Neural progenitor cell (in vitro differentiated cells): ENCODE results near the gene HMGB3. TPM values are rescaled to one million over a fixed set of nuclear protein-coding genes. Genes with fewer than 3 reads are reported as not detected.

ENCODE experiments used
- DNase-seq: peaks from one replicate; pipeline ENCODE4 v3.0.0-alpha.2; 2016; ENCODE audit warnings: low spot score
- H2AFZ ChIP-seq: fragments of 200-600 bp; sonication (generic); replicated peaks from 2 replicates; pipeline ENCODE4 v1.6.1; 2016; ENCODE audit warnings: antibody characterized with exemption
- H3F3A ChIP-seq: fragments of 200-600 bp; sonication (generic); 2 replicates; pipeline ENCODE4 v1.6.1; 2016; ENCODE audit warnings: antibody characterized with exemption, low read depth
- H3K27ac ChIP-seq: fragments of 200-600 bp; sonication (generic); 2 replicates; pipeline ENCODE4 v1.5.1; 2016; ENCODE audit warnings: mild to moderate bottlenecking
- H3K27me3 ChIP-seq: fragments of 200-600 bp; sonication (generic); 2 replicates; pipeline ENCODE4 v1.6.1; 2016; ENCODE audit warnings: mild to moderate bottlenecking, moderate library complexity
- H3K36me3 ChIP-seq: fragments of 200-600 bp; sonication (generic); 2 replicates; pipeline ENCODE4 v1.5.1; 2016
- H3K4me1 ChIP-seq: fragments of 200-600 bp; sonication (generic); 2 replicates; pipeline ENCODE4 v1.6.1; 2016; ENCODE audit warnings: mixed run types
- H3K4me2 ChIP-seq: fragments of 200-600 bp; sonication (generic); 2 replicates; pipeline ENCODE4 v1.6.1; 2016
- H3K4me3 ChIP-seq: fragments of 200-600 bp; sonication (generic); 2 replicates; pipeline ENCODE4 v1.5.1; 2016
- H3K79me2 ChIP-seq: fragments of 200-600 bp; sonication (generic); 2 replicates; pipeline ENCODE4 v1.6.1; 2016; ENCODE audit warnings: low read depth
- H3K9ac ChIP-seq: fragments of 200-600 bp; sonication (generic); 2 replicates; pipeline ENCODE4 v1.6.1; 2016
- H3K9me3 ChIP-seq: fragments of 200-600 bp; sonication (generic); 2 replicates; pipeline ENCODE4 v1.5.1; 2016; ENCODE audit warnings: low read depth
- H4K20me1 ChIP-seq: fragments of 200-600 bp; sonication (generic); 2 replicates; pipeline ENCODE4 v1.6.1; 2016; ENCODE audit warnings: low read depth
- H3K27ac Mint-ChIP-seq: 3 replicates; pipeline ENCODE4 v1.8.0; 2021; ENCODE audit warnings: mixed read lengths
- H3K27me3 Mint-ChIP-seq: 2 replicates; pipeline ENCODE4 v1.8.0; 2022; ENCODE audit warnings: low read depth, mild to moderate bottlenecking, inconsistent platforms, moderate library complexity, mixed read lengths; ENCODE audit not compliant: insufficient read depth
- H3K36me3 Mint-ChIP-seq: 3 replicates; pipeline ENCODE4 v1.8.0; 2021; ENCODE audit warnings: mixed read lengths
- H3K4me1 Mint-ChIP-seq: 3 replicates; pipeline ENCODE4 v1.8.0; 2021; ENCODE audit warnings: mixed read lengths
- H3K4me3 Mint-ChIP-seq: 3 replicates; pipeline ENCODE4 v1.8.0; 2021; ENCODE audit warnings: mild to moderate bottlenecking, moderate library complexity, mixed read lengths
- H3K9me3 Mint-ChIP-seq: 3 replicates; pipeline ENCODE4 v1.8.0; 2020; ENCODE audit warnings: mixed read lengths
- EZH2 ChIP-seq: fragments of 200-600 bp; sonication (generic); IDR thresholded peaks from 2 replicates; pipeline ENCODE4 v1.6.1; 2017; ENCODE audit warnings: antibody characterized with exemption, mild to moderate bottlenecking, moderate library complexity
- EZH2phosphoT487 ChIP-seq: fragments of 200-600 bp; sonication (generic); IDR thresholded peaks from 2 replicates; pipeline ENCODE4 v1.6.1; 2017; ENCODE audit warnings: antibody characterized with exemption
- total RNA-seq: library from RNA; depleted of rRNA; stranded (reverse); fragments of >200 nt; gene quantifications from 2 replicates; pipeline ENCODE4 v1.2.3, GENCODE V29; 2015; ENCODE audit warnings: low replicate concordance
- TF ChIP-seq, protein P1 (sequence below): fragments of 200-600 bp; sonication (generic); IDR thresholded peaks from 2 replicates; pipeline ENCODE4 v1.5.1; 2017; ENCODE audit warnings: antibody characterized with exemption, mild to moderate bottlenecking

The HMGB3 gene
- total RNA-seq, 1 donor from 2014 or later: 187 TPM

DNA sequence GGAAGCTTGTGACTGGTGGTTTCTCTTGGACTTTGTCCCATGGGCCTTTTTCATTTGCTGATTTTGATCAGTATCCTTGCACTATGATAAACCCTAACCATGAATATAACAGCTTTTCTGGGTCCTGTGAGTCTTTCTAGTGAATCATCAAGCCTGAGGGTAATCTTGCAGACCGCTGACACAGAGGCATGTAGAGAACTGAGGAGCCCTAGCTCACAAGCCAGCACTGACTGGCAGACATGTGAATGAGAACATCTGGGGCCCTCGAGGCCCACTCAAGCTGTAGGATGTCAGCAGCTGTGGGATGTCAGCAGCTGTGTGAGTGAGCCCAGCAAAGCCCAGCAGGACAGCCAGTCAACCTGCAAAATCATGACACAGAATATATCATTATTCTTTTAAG, 36.7 kb downstream of the HMGB3 start:
- no peaks in the 10 kb centered on the region for H4K20me1 ChIP-seq
- Mint-ChIP-seq H3K9me3 (peaks cover 4% of the 10 kb centered on the region), H3K4me1 (no peaks in the 10 kb centered on the region), H3K27me3 (no peaks in the 10 kb centered on the region), H3K27ac (no peak overlapping the region), H3K36me3 (no peaks in the 10 kb centered on the region), H3K4me3 (no peak overlapping the region)
- no peaks in the 10 kb centered on the region for H3K36me3 ChIP-seq
- no peak overlapping the region for H3K4me2 ChIP-seq
- TF ChIP-seq, protein P1, sequence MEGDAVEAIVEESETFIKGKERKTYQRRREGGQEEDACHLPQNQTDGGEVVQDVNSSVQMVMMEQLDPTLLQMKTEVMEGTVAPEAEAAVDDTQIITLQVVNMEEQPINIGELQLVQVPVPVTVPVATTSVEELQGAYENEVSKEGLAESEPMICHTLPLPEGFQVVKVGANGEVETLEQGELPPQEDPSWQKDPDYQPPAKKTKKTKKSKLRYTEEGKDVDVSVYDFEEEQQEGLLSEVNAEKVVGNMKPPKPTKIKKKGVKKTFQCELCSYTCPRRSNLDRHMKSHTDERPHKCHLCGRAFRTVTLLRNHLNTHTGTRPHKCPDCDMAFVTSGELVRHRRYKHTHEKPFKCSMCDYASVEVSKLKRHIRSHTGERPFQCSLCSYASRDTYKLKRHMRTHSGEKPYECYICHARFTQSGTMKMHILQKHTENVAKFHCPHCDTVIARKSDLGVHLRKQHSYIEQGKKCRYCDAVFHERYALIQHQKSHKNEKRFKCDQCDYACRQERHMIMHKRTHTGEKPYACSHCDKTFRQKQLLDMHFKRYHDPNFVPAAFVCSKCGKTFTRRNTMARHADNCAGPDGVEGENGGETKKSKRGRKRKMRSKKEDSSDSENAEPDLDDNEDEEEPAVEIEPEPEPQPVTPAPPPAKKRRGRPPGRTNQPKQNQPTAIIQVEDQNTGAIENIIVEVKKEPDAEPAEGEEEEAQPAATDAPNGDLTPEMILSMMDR: no peak
- TF ChIP-seq EZH2 (no peak), EZH2phosphoT487 (no peak)
- peaks cover under 1% of the 10 kb centered on the region for H3K27me3 ChIP-seq
- H3F3A ChIP-seq: no peaks in the 10 kb centered on the region
- no peak overlapping the region for H3K27ac ChIP-seq
- no peak overlapping the region for H2AFZ ChIP-seq
- no peak overlapping the region for H3K4me3 ChIP-seq
- DNase-seq: no peak
- no peaks in the 10 kb centered on the region for H3K9me3 ChIP-seq
- H3K4me1 ChIP-seq: no peaks in the 10 kb centered on the region
- no peaks in the 10 kb centered on the region for H3K79me2 ChIP-seq
- H3K9ac ChIP-seq: no peak overlapping the region

DNA sequence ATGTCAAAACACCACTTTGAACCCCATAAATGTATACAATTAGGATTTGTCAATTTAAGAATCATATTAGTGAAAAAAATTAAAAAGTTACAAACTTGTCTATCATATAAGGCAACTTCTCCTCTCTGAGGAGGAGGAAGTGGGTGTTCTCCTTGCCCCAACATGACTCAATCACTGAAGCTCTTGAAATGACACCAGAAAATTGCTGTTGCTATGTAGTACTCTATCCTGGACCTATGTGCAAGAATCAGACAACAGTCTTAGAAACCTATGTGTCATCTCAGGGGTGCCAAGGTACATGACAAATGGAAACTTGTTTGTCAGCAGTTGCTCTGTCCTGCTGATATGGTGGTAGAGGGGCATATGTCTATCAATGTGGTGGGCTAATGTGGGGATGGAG, 47.7 kb downstream of the HMGB3 start:
- H3K27ac ChIP-seq: no peak overlapping the region
- Mint-ChIP-seq H3K36me3 (no peaks in the 10 kb centered on the region), H3K4me3 (no peak overlapping the region), H3K27ac (no peak overlapping the region), H3K4me1 (no peaks in the 10 kb centered on the region), H3K9me3 (peaks cover 5% of the 10 kb centered on the region), H3K27me3 (peaks cover 4% of the 10 kb centered on the region)
- no peak for DNase-seq
- H4K20me1 ChIP-seq: no peaks in the 10 kb centered on the region
- no peak overlapping the region for H2AFZ ChIP-seq
- no peaks in the 10 kb centered on the region for H3K9me3 ChIP-seq
- no peaks in the 10 kb centered on the region for H3K27me3 ChIP-seq
- H3F3A ChIP-seq: no peaks in the 10 kb centered on the region
- no peaks in the 10 kb centered on the region for H3K4me1 ChIP-seq
- H3K9ac ChIP-seq: no peak overlapping the region
- no peak for TF ChIP-seq EZH2phosphoT487
- TF ChIP-seq EZH2: no peak
- TF ChIP-seq, protein P1: no peak
- H3K79me2 ChIP-seq: no peaks in the 10 kb centered on the region
- no peak overlapping the region for H3K4me3 ChIP-seq
- H3K4me2 ChIP-seq: no peak overlapping the region
- H3K36me3 ChIP-seq: no peaks in the 10 kb centered on the region

DNA sequence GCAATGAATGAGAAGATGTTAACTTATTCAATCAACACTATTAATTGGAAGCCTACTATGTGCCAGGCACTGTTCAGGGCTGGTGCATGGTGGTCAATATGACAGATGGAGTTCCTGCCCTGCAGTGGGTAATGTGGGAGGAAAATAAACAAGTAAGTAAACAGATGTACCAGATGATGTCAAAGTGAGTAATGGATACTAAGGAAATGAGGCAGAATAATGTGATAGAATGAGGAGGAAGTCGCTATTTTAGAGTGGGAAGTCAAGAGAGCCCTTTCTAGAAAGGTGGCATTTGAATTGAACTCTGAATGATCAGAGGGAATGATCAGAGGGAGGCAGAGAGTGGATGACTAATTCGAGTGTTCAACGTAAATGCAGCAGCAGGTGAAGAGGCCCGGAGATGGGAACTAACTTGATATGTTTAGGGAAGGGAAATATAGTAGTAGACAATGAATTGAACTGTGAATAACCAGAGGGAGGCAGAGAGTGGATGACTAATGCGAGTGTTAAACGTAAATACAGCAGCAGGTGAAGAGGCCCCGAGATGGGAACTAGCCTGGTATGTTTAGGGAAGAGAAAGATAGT, 48.3 kb downstream of the HMGB3 start:
- H3K4me2 ChIP-seq: no peak overlapping the region
- no peaks in the 10 kb centered on the region for H3K4me1 Mint-ChIP-seq
- no peaks in the 10 kb centered on the region for H4K20me1 ChIP-seq
- H3K4me1 ChIP-seq: no peaks in the 10 kb centered on the region
- H2AFZ ChIP-seq: no peak overlapping the region
- H3K9ac ChIP-seq: no peak overlapping the region
- peaks cover 4% of the 10 kb centered on the region for H3K27me3 Mint-ChIP-seq
- TF ChIP-seq, protein P1: no peak
- no peak for TF ChIP-seq EZH2
- TF ChIP-seq EZH2phosphoT487: no peak
- H3K36me3 ChIP-seq: no peaks in the 10 kb centered on the region
- H3K79me2 ChIP-seq: no peaks in the 10 kb centered on the region
- H3K4me3 ChIP-seq: no peak overlapping the region
- no peaks in the 10 kb centered on the region for H3F3A ChIP-seq
- no peaks in the 10 kb centered on the region for H3K36me3 Mint-ChIP-seq
- no peak overlapping the region for H3K27ac ChIP-seq
- H3K27ac Mint-ChIP-seq: no peak overlapping the region
- H3K27me3 ChIP-seq: no peaks in the 10 kb centered on the region
- no peak for DNase-seq
- H3K9me3 ChIP-seq: no peaks in the 10 kb centered on the region
- H3K4me3 Mint-ChIP-seq: no peak overlapping the region
- H3K9me3 Mint-ChIP-seq: peaks cover 5% of the 10 kb centered on the region
